Endometrial microvascular endothelial cells (primary cell): ENCODE results near the gene RCAN2. TPM values are rescaled to one million over a fixed set of nuclear protein-coding genes. Genes with fewer than 3 reads are reported as not detected.

Experiments used
- in situ Hi-C: cut with HindIII; loops from 2 replicates; pipeline ENCODE4 v1.10.0; 2017; ENCODE audit warnings: low sequenced_read_pairs, low pct_unique_long_range_greater_than_20kb; ENCODE audit errors: inconsistent ontology term
- total RNA-seq: library from RNA; depleted of rRNA; stranded (reverse); fragments of >200 nt; gene quantifications from one replicate; pipeline ENCODE4 v1.2.3, GENCODE V29; 2015; ENCODE audit errors: inconsistent ontology term

The RCAN2 gene
- total RNA-seq: 1.4 TPM

DNA sequence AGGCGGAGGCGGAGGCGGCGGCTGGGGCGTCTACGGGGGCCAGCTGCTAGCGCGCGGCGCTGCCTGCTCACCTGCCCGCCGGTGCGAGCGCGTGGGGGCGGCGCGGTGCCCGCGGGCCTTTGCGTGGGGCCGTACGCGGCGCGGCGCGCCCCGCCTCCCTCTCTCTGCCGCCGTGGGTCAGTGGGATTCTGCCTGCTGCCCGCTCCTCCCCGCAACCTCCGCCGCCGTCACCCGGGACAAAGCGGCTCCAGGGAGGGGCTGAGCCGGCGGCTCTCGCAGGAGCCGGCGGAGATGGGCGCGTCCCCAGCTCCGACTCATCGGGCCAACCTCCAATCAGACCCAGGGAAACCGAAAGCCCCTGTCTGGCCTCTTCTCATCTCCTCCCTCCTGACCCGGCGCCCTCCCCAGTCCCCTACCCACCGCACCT, at the start of gene RCAN2:
Gene RCAN2 (minus strand): TSS at position 249 of the 427 bp plus-strand sequence.
- in situ Hi-C loops: no loop called here

DNA sequence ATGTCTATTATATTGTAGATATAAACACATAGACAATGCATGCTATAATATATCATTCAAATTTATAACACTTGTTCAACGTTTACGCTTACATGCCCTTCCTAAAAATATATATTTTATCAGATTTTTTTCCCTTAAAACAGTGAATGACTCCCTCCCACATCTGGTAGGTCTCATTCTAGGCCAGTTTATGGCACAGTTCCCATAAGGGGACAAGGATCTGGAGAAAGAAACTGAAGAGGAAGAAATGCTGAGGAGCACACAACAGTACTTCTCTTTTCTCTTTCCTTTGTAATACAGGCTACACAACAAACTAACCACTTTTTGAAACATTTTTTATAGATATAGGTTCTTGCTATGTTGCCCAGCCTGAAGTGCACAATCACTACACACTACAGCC, 48.6 kb upstream of the RCAN2 start:
- in situ Hi-C loops: no loop called here

DNA sequence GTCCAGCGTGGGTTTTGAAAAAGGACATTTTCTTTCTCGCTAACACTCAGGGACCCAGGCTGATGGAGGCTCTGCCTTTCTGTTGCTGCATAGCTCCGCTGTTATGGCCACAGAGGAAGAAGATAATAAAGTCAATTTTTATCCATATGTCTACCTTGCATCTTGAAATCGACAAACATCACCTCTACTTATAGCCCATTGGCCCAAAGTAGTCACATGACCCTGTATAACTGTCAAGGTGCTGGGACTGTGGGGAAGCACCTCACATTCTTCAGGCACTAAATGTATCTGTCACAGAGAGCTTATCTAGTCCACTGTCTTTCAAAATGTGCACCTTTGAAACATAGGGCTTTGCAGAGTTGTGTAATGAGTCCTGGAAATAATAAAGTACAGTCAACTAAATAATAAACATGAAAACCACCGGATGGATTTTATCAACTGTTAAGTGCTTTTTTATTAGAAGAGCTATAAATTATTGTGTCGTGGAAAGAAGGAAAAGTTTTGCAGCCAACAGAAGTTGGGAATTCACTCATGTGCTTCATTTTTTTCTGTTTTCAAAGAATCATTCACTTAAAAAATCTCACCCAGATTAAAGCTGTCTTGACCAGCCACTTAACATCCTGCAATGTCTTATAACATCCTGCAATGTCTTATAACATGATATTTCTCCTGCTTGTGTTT, 47.7 kb upstream of the RCAN2 start:
- in situ Hi-C loops: no loop called here

DNA sequence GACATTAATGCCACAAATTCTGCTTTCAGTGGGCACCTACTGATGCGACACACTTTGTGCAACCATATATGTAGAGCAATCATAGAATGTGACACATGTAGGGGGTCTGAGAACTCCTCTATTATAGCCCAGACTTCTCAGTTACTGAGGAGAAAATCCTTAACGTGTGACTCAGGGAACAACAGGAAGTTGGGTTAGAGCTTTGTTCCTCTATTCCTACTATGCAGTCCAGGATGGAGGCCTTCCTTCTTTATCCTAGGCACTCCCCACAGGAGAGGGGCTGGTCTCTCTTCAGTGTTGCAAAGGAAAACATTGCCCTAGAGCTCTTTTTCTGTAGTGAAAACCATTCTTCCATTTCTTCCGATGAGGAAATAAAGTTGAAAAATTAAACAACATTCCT, 39.6 kb upstream of the RCAN2 start:
- in situ Hi-C loops: no loop called here

DNA sequence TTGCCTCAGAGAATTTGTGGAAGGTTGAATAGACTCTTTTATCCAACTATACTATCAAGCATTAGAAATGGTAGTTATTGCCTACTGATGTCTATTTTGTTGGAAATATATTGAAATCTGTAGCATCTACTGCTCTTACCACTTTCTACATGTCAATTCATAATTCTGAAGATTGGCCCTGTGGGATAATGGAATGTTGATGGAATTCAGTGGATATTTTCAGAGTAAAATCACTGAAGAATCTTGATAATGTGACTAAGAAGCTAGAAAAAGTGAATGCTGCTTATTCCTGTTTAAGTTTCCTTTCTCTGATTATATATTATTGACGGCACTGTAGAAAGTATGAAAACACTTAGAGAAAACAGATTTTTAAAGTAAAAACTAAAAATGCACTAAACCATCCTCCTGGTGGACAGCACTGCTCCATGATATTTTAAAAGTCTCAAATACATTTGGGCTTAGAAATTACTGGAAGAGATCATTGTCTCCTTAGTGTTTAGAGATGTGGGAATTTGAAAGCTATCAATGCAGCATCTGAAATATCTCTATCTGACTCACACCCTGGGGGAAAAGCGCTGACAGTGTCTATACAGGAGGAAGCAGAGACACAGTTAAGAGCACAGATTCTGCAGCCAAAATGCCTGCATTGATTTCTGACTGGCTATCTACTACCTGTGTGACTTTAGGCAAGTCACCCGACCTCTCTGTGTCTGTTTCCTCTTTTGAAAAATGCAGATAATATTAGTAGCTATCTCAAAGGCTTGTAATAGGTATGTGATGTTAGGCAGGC, 37.9 kb upstream of the RCAN2 start:
- in situ Hi-C loops: no loop called here

DNA sequence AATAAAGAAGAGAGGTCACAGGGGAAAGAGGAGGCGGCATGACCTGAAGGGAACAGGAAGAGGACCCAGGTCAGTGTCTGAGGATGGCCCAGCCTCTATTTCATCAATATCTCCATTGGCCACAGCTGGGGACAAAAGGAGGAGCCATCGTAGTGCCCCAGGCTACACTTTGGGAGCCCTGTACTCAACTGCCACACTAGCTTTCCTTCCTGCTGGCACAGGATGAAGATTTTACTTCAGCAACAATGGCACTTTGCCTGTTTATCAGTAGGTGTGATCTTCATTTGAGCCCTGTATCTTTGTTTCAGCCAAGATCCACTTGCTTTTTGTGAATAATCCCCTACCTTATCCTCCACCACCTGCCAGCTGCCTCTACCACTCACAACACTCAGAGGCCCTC, 35.4 kb upstream of the RCAN2 start:
- in situ Hi-C loops: no loop called here

DNA sequence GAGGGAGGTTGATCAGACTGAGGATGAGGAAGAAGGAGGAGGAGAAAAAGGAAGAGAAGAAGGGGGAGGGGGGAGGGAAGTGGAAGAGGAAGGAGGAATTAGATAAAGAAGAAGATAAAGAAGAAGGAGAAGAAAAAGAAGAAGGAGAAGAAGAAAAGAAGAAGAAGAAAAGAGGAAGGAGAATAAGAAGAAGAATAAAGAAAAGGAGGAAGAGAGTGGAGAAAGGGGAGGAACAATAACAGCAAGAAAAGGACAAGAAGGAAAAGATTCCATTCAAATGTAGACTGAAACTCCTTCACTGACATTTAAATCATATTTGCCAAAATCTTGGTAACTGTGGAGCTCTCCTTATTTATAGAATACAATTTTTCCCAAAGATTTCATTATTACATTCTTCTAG, 34.3 kb upstream of the RCAN2 start:
- in situ Hi-C loops: no loop called here

DNA sequence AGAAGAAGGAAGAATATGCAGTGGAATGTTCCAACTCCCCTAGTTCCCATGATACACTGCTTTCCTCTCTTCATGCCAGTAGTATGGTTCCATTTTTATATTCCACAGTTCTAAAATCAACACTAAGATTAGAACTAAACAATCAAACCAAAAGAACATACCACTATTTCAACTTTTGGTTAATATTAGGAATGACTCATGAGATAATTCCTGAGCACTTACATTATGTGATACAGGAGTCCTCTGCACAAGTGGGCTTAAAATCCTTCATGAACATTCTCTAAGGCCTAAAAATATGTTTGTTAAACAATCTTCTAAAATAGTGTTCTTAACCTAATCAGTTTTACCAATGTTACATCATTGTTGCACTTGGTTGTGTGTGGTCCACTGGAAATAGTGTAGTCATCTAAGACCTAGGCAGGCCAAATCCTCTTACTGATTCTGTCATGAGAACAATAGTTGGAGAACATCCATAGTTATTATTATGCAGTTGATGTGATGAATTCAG, 30.3 kb upstream of the RCAN2 start:
- in situ Hi-C loops: no loop called here

DNA sequence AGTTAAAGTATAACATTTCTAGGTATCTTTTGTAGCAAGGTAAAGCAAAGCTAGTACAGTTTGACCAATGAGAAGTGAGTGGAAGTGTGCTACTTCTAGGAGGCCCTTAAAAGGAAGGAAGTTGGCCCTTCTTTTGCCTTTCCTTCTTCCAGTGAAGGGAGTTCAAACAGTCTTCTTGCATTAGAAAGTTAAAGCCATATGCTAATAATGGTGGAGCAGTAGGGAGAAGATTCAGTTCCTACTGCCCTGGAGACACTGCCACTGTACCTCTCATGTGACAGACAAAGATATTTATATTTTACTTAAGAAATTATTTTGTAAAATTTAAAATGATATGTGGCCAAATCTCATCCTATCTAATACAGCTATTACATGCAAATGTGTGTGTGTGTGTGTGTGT, 26.0 kb upstream of the RCAN2 start:
- in situ Hi-C loops: no loop called here

DNA sequence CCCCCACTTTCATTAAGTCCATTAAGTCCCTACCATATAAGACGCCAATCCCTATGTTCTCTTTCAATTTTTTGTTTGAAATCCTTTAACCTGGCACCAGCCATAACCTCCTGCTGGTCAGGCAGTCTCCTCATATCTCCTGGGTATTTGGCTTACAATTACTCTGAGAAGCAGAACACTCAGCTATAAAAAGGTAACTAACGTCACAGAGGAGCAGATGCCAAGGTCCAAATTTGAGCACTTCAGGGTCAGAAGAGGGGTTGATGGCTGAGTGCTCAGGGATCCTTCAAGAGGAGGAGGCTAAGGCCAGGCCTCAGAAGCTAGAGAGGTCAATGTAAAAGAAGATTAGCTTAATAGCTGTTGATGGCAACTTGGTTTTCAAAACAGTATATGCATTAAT, 22.3 kb upstream of the RCAN2 start:
- in situ Hi-C loops: no loop called here

DNA sequence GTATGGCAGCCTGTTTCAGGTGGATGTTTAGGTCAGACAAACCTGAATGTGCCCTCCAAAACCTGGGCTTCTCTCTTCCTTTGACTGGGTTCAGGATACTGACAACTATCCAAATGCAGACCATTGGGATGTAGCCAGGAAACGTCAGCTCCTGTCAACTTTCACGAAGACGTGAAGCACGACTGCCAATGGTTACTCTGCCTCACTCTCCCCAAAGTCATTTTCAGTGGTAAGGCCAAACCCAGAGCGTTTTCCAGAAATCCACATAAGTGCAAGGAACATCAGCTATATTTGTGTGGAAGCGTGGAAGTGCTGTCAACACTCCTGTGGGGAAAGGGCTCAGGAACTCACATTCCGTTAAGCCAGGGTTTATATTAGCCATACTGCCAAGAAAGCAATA, 20.1 kb upstream of the RCAN2 start:
- in situ Hi-C loops: no loop called here

DNA sequence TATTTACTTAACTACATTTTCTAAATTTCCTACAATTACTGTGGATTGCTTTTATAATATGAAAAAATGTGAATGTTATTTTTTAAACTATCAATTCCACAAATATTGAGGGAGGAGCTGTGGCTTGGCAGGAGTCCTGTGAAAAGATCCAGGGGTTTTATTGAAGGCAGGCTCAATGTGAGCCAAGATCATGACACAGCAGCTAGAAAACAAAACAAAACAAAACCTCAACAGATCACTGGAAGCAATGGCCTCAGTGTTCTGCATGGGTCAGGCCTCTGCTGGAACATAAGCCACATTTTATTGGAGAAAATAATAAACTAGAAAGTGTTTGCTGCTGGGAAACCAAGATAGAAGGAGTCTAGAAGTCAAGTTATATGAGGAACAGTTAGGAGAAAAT, 19.4 kb upstream of the RCAN2 start:
- in situ Hi-C loops: no loop called here

DNA sequence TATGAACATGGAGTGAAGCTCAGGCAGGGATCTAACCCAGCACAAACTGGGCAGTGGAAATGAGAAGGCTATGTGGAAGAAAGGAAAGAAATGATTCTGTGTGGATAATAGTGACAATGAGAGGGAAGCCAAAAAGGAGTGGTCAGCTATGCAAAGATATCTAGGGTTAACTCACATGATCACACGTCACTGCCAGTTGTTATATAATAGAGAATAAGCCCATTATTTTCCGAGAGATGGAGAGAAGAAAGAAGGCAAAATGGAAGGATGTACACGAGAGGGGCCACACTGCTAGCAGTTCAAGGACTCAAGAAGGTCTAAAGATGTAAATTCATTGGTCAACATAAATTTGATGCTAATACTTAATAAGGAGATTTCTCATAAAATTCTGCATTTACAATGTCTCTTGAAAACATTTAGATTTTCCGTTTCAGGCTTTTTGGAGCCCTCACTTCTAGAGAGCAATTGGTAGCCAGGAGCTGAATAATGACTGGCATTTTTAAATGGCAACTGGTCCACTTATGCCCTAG, 18.8 kb upstream of the RCAN2 start:
- in situ Hi-C loops: no loop called here

DNA sequence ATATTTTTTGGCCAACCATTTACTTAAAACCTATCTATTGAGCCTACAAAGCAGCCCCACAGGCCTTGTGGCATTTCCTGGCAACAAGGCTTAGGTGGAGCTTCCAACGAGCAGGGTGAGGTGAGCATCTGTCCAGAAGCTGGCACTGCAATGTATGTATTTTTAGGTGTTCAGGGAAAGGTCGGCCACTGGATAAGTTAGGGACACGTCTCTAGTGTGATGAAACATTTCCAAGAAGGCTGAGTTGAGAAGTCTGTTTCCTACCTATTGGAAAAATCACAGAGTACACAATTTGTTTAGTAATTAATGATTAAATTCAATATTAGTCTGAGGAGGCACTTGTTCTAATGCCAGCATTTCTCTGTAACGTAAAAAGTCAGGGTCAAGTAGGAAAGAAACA, 17.8 kb upstream of the RCAN2 start:
- in situ Hi-C loops: no loop called here

DNA sequence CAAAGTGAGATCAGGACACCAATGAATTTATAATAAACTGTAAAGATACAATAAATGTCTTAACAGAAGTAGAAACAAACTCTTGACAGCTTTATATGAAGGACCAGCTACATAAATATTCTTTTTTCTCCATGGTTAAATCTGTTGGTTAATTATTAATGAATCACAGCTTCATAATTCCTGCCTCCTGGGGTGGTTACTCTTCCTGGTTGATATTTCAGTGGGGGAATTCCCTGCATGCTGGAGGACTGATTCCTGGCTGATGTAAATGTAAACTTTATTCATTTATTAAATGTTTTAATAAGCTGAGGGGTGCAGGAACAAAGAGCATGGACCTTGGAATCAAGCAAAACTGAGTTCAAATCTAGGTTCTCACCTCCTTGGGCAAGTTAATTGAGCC, 16.2 kb upstream of the RCAN2 start:
- in situ Hi-C loops: no loop called here

DNA sequence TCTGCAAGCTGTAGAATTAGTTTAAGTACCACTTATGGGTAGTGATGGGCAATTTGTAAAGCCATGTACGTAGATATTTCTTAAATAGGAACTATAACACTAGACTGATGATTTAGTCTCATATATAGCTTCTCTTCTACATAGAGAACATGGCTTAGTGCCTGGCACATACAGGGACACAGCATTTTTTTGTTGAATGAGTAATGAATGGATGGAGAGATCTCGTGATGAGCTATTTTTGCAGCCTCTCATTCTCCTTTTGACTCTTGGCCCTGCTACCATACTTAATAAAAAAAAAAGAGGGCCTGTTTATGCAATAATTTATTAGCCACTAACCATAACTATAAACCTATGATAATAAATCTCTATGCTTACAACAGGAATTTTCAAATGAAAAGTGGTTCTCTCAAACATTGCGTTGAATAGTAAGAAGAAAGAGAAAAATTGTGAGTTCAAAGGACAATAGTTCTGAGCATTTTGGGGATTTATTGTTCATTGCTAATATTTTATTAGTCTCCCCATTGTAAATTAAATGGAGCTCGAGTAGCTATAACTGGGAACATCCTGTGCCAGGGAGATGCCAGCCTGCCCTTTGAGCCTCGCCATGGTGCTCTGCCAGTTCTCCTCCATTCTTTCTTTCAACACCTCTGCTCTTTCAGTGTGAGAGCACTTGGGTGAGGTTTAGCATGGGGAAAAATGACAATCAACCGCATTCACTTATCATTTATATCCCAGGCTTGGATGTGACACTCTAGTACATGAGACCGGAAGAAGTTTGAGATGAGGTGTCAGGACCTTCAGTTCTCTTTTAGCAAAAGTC, 14.7 kb upstream of the RCAN2 start:
- in situ Hi-C loops: no loop called here

DNA sequence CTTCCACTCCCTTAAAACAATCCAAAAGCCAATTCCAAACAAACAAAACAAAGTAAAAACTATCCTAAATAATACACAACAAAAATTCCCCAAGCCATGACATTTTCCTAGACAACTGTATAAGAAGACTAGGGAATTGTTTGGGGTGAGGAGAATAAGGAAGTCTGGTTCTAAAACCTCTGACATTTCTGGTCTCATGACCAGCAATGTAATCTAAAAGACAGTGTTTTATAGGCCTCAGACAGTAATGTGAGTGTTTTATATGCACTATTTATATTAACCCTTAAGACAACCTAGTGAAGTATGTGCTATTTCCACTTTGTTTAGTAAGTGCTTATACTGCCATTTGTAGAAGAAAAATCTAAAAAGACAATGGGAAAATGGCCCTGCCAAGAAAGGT, 13.0 kb upstream of the RCAN2 start:
- in situ Hi-C loops: no loop called here

DNA sequence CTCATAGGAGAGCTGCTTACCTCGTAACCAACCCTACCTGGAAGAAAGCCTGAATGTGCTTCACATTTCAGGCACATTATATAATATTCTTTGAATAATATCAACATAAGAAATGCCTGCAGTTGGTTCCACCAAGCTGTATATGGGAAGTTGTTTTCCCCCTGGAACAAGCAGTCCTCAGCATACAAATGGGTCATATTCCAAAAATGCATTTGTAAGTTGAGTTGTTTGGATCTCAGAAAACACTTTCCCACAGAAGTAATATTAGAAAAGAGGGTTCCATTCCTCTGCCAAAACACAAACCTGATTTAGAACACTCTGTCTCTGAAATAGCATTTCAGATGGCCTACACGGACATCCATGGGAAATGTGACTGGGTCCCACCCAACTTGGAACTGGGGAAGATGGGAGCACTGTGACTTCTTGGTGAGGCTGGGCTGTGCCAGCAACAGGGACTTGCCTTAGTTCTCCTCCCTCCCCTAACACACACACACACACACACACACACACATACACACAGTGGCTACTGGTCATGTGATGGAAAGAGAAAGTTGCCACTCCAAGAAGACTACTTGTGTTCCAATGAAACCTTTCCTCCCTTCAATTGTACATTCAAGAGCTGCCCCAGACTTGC, 11.4 kb upstream of the RCAN2 start:
- in situ Hi-C loops: no loop called here
